Activated naive CD8-positive, alpha-beta T cell treated with anti-CD3 and anti-CD28 coated beads, Interleukin-2, amount 10 ng/mL, durations not matched to agents 7 days and 5 days (primary cell): ENCODE results near the gene MANBA. TPM values are rescaled to one million over a fixed set of nuclear protein-coding genes. Genes with fewer than 3 reads are reported as not detected.
A peak's percentile ranks its signal among the peaks of the same experiment; 100 is the strongest.

Experiments
- ATAC-seq: fragments of 150-1000 bp; cut with Tn5 transposase; one replicate; pipeline ENCODE4 v1.10.0; 2021; ENCODE audit warnings: low read depth, moderate library complexity
- POLR2A ChIA-PET: fragments of 350-600 bp; sonication (Branson Sonifier 250); formaldehyde crosslinking; loops from one replicate; lab custom pipeline; 2021; ENCODE audit warnings: antibody characterized with exemption; lab: Charles Lee
- DNase-seq: peaks from one replicate; pipeline ENCODE4 v3.0.0; 2021
- H3K27ac Mint-ChIP-seq: one replicate; pipeline ENCODE4 v1.8.0; 2022; ENCODE audit warnings: mild to moderate bottlenecking, mixed read lengths
- H3K27me3 Mint-ChIP-seq: one replicate; pipeline ENCODE4 v1.8.0; 2022; ENCODE audit warnings: mild to moderate bottlenecking, moderate library complexity, mixed read lengths
- H3K36me3 Mint-ChIP-seq: one replicate; pipeline ENCODE4 v1.8.0; 2021; ENCODE audit warnings: mild to moderate bottlenecking, mixed read lengths
- H3K4me1 Mint-ChIP-seq: one replicate; pipeline ENCODE4 v1.8.0; 2021; ENCODE audit warnings: mixed read lengths
- H3K4me3 Mint-ChIP-seq: one replicate; pipeline ENCODE4 v1.8.0; 2022; ENCODE audit warnings: mild to moderate bottlenecking, moderate library complexity, mixed read lengths
- H3K9me3 Mint-ChIP-seq: one replicate; pipeline ENCODE4 v1.8.0; 2021; ENCODE audit warnings: mixed read lengths
- total RNA-seq, 2 experiments: library from RNA; stranded (reverse); gene quantifications; one replicate each; pipeline ENCODE4 v1.2.3, GENCODE V29; 2021

MANBA gene
- total RNA-seq, 2 experiments from 2014 or later = 23.8 to 27.2 TPM

DNA sequence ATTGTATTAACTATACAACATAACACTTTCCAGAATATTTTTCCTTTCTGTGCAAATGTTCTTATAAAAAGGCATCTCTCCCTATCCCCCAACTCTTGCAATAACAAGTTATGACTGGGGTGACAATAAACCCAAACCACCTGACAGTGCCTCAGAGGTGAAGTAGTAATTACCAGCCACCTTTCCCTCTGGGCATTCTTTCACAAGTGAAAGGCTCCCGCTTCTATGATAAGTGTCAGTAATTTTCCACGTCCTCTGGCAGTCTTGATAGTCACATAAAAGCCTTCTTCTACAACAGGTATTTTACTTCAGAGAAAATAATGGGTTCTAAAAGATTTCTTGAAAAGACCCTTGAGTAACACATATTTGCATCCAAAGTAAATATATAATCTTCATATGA, 82.7 kb downstream of the MANBA start:
- Mint-ChIP-seq H3K27me3 (no peaks in the 10 kb centered on the region), H3K4me3 (no peak overlapping the region), H3K9me3 (no peaks in the 10 kb centered on the region), H3K4me1 (no peaks in the 10 kb centered on the region), H3K27ac (no peak overlapping the region), H3K36me3 (peaks cover 6% of the 10 kb centered on the region)
- POLR2A ChIA-PET = no interaction called here
- ATAC-seq = no peak
- DNase-seq = no peak

DNA sequence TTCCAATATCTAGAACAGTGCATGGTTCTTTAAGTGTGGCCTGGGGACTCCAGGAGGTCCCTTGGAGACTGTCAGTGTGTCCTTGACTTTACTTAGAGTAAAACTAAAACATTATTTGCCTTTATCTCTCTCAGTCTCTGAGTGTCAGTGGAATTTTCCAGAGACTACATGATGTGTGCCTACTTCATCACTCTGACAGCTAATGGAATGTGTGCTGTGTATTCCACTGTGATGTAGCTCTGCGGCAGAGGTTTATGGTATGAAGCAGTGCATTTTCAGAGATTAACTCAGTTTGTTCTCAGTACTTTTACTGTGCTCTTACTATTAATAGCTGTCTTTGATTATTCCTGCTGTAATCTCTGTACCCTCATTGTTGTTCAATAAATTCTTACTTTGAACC, 85.6 kb downstream of the MANBA start:
- Mint-ChIP-seq H3K9me3 (no peaks in the 10 kb centered on the region), H3K4me3 (no peak overlapping the region), H3K27me3 (no peaks in the 10 kb centered on the region), H3K4me1 (no peaks in the 10 kb centered on the region), H3K27ac (no peak overlapping the region), H3K36me3 (peaks cover 6% of the 10 kb centered on the region)
- POLR2A ChIA-PET = no interaction called here
- ATAC-seq (no peak), DNase-seq (no peak)

DNA sequence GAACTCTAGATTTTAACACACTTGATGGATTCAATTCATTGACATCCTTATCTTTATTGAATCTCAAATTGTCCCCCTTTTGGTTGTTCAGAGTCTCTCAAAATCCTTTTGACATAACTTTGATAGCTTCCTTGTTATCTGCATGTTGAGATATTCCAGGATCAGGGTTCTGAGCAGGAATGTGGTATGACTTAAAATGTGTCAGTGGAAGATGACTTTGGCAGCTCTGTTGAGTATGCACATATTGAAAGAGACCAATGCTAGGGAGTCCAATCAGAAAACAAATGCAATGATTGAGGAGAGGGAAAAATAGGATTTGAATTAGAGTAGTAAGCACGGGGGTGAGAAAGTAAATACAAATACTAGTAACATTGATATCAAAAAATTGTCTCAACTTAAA, 93.8 kb downstream of the MANBA start:
- Mint-ChIP-seq H3K4me3 (no peak overlapping the region), H3K4me1 (peaks cover 1% of the 10 kb centered on the region), H3K27me3 (no peaks in the 10 kb centered on the region), H3K27ac (no peak overlapping the region), H3K9me3 (no peaks in the 10 kb centered on the region), H3K36me3 (peaks cover 30% of the 10 kb centered on the region)
- POLR2A ChIA-PET = no interaction called here
- no peak for DNase-seq
- no peak for ATAC-seq

DNA sequence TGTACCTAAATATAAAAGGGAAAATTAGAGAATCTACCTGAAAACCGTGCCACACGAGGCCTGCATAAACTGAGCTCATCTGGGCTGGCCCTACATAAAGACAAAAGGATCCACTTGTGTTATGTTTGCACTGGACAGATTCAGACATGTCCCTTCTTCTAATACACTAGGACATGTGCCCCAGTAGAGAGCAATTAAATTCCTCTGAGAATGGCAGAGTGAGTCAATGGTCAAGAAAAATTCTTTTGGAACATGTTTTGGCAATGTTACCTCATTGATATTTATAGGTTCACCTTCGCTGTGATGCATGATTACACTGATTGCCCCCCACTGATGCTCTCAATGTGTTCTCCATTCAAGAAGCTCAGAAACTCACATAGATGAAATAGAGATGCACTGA, 95.2 kb downstream of the MANBA start:
- no peaks in the 10 kb centered on the region for H3K9me3 Mint-ChIP-seq
- POLR2A ChIA-PET = no interaction called here
- no peak overlapping the region for H3K4me3 Mint-ChIP-seq
- peaks cover 31% of the 10 kb centered on the region for H3K36me3 Mint-ChIP-seq
- peaks cover 1% of the 10 kb centered on the region for H3K4me1 Mint-ChIP-seq
- H3K27me3 Mint-ChIP-seq = no peaks in the 10 kb centered on the region
- DNase-seq (no peak), ATAC-seq (no peak)
- no peak overlapping the region for H3K27ac Mint-ChIP-seq

DNA sequence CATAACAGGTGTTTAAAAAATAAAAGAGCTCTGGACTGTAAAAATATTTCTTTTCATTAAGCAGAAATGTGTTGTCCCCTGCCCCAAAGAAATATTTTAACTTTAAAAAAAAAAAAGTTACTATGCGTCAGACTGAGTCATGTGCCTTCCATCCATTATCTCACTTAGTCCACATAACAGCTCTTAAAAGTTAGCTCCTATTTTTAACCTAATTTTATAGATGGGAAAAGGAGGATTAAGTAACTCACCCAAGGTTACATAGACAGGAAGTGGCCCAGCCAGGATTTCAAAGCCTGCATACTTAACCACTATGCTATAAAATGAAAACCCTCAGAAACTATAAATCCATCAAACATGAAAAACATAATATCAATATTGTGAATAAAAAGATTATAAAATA, 97.7 kb downstream of the MANBA start:
- Mint-ChIP-seq H3K4me3 (no peak overlapping the region), H3K27me3 (no peaks in the 10 kb centered on the region), H3K9me3 (no peaks in the 10 kb centered on the region), H3K36me3 (peaks cover 29% of the 10 kb centered on the region), H3K27ac (no peak overlapping the region), H3K4me1 (peaks cover 1% of the 10 kb centered on the region)
- DNase-seq (no peak), ATAC-seq (no peak)
- POLR2A ChIA-PET = no interaction called here

DNA sequence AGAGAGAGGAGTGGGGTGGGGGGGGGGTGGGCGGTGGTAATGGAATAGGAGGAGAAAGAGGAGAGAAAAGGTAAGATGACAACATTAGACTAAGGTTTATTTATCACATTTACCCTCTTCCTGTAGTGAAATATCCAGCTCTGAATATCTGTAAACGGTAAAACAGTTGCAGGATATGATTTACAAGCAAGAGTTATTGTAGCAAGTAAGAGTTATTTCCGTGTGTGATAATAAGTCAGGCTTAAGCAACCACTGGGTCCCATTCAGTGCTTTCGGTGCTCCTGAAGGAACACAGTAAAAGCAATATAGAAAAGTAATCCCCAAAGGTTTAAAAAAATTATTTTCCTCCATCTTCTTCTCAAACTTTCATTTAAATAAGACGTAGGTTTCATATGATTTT, 103.6 kb downstream of the MANBA start:
- ATAC-seq (no peak), DNase-seq (no peak)
- Mint-ChIP-seq H3K27me3 (no peaks in the 10 kb centered on the region), H3K27ac (no peak overlapping the region), H3K4me3 (no peak overlapping the region), H3K9me3 (no peaks in the 10 kb centered on the region), H3K36me3 (peaks cover 14% of the 10 kb centered on the region), H3K4me1 (no peaks in the 10 kb centered on the region)
- POLR2A ChIA-PET = no interaction called here

DNA sequence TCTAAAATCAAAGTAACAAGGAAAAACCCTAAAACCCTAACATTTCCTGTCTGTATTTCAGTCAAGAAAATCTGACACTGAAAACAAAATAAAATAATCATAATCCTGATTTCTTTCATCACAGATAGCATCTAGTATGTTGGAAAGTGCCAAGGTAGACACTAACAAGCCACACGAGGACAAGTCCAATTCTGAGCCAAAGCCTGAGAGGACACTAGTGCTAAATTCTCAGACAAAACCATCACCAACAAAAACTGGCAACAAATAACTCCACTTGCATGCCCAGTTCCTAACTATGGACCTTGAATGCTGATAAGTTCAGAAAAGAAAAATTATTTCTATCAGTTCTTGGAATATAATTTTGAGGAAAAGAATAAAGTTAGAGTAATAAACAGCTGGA, 113.7 kb downstream of the MANBA start:
- H3K27me3 Mint-ChIP-seq = no peaks in the 10 kb centered on the region
- no peak for DNase-seq
- H3K4me3 Mint-ChIP-seq = no peak overlapping the region
- no peak overlapping the region for H3K27ac Mint-ChIP-seq
- H3K4me1 Mint-ChIP-seq = peaks cover 8% of the 10 kb centered on the region
- H3K36me3 Mint-ChIP-seq = peaks cover 41% of the 10 kb centered on the region
- POLR2A ChIA-PET = no interaction called here
- ATAC-seq = no peak
- no peaks in the 10 kb centered on the region for H3K9me3 Mint-ChIP-seq

DNA sequence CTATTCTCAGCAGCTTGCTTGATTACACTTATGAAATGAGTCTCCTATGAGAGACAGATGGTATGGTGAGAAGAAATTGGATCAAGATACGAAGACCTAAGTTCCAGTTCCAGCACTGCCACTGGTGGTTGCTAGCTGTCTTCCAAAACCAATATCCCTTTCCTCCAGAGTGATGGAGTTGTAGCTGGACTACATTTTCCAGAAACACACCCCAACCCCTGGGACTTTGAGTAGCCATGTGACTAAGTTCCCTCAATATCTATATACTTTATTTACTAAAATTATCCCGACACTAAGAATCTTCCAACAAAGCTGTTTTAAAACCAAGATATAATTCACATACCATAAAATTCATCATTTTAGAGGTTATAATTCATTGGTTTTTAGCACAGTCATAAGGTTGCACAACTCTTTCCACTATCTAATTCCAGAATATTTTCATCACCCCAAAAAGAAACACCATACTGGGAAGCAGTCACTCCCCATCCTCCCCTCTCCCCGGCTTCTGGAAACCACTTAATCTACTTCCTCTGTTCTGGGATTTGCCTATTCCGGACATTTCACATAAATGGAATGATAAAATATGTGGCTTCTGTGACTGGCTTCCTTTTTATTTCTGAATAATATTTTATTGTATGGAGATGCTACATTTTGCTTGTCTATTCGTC, 118.0 kb downstream of the MANBA start:
- Mint-ChIP-seq H3K27ac (no peak overlapping the region), H3K4me3 (no peak overlapping the region), H3K27me3 (no peaks in the 10 kb centered on the region), H3K4me1 (peaks cover 21% of the 10 kb centered on the region), H3K36me3 (peaks cover 35% of the 10 kb centered on the region), H3K9me3 (no peaks in the 10 kb centered on the region)
- POLR2A ChIA-PET = no interaction called here
- DNase-seq = no peak
- no peak for ATAC-seq

DNA sequence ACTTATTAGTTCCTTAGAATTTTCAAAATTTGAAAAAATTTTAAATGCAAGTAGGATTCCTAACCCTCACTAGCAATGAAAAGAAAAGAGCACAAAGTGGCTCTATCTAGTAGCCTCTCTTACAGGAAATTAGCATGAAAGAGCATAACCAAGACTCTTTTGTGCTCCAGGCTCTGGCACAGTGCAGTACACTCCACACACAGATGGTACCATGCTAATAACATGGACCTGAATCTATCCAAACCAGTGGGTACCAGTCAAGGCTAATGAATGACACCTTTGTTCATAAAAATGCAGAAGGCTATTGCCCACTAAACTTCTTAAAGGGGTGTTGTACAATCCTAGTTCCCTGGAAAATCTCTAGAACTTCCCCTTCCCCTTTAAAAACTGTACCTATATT, 119.0 kb downstream of the MANBA start:
- Mint-ChIP-seq H3K36me3 (peaks cover 41% of the 10 kb centered on the region), H3K4me1 (peaks cover 18% of the 10 kb centered on the region)
- POLR2A ChIA-PET = no interaction called here

DNA sequence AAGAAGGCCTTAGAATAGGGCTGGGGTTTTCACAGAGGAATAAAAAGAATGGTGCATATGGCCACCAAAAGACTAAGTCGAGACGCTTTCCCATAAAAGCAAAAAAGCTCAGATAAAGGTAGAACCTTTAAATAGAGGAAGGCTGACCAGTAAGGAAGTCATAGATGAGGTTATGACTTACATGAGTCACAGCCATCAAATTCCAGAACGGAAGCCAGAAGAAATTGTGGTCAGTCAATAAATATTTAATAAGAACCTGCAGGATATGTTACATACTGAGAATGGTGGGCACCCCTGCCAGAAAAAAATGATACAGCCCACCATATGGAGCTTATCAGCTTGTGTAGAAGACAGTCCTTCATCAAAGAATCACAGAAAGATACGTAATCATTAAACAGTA, 120.1 kb downstream of the MANBA start:
- Mint-ChIP-seq H3K27ac (no peak overlapping the region), H3K4me3 (no peak overlapping the region), H3K4me1 (peaks cover 14% of the 10 kb centered on the region), H3K27me3 (no peaks in the 10 kb centered on the region), H3K36me3 (peaks cover 36% of the 10 kb centered on the region), H3K9me3 (no peaks in the 10 kb centered on the region)
- ATAC-seq (no peak), DNase-seq (no peak)
- POLR2A ChIA-PET = interaction anchor here (0.8 kb wide), 1 partner anchor 121 kb away, joined by 3 read pairs; no protein-coding TSS in a partner anchor

More for the DNA sequence above, 119.0 kb downstream of the MANBA start:
- no peaks in the 10 kb centered on the region for H3K27me3 Mint-ChIP-seq
- ATAC-seq = no peak
- no peak overlapping the region for H3K27ac Mint-ChIP-seq
- H3K9me3 Mint-ChIP-seq = no peaks in the 10 kb centered on the region
- DNase-seq = no peak
- no peak overlapping the region for H3K4me3 Mint-ChIP-seq

DNA sequence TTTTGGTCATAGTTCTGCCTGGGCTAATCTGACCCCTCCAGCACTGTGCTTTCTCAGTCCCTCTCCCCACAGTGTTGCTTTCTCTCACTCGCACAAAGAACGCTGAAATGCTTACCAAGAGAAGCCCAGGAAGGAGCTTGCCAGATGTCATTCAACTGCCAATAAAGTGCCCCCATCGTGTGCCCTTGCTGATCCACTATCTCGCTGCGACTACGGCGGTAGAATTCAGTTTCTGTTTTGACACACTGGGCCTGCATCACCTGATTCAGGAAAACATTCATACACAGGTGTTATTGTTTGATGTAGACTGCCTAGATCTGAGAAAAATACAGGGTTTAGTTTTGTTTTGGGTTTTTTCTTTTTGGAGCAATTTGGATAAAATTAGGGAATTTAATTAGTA, 121.2 kb downstream of the MANBA start:
- Mint-ChIP-seq H3K4me1 (peaks cover 14% of the 10 kb centered on the region), H3K4me3 (peak overlapping the region; percentile 81), H3K27me3 (no peaks in the 10 kb centered on the region), H3K27ac (peak overlapping the region; percentile 84), H3K36me3 (peaks cover 33% of the 10 kb centered on the region), H3K9me3 (no peaks in the 10 kb centered on the region)
- DNase-seq (no peak), ATAC-seq (peak; percentile 77)
- POLR2A ChIA-PET = interaction anchor here (0.6 to 0.8 kb wide), 2 partner anchors 55 to 122 kb away, joined by 3 read pairs; no protein-coding TSS in a partner anchor

DNA sequence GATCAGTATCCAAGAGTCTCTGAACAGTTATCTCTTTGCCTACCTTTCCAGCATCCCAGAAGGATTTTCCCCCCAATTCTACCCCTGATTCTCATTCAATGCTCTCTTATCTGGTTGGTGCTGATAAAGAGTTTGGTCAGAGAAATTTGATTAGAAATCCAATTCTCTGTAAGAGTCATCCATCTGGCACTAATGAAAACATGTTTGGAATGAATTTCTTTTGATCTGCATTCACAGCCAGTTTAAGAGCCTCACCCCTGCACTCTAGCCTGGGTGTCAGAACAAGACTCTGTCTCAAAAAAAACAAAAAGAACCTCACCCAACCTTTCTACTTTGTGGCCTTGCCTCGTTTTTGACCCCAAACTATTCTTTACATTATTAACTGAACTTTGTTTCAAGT, 122.1 kb downstream of the MANBA start:
- Mint-ChIP-seq H3K27me3 (no peaks in the 10 kb centered on the region), H3K4me1 (peaks cover 14% of the 10 kb centered on the region), H3K4me3 (no peak overlapping the region), H3K36me3 (peaks cover 29% of the 10 kb centered on the region), H3K9me3 (no peaks in the 10 kb centered on the region), H3K27ac (no peak overlapping the region)
- ATAC-seq (no peak), DNase-seq (no peak)
- POLR2A ChIA-PET = no interaction called here

DNA sequence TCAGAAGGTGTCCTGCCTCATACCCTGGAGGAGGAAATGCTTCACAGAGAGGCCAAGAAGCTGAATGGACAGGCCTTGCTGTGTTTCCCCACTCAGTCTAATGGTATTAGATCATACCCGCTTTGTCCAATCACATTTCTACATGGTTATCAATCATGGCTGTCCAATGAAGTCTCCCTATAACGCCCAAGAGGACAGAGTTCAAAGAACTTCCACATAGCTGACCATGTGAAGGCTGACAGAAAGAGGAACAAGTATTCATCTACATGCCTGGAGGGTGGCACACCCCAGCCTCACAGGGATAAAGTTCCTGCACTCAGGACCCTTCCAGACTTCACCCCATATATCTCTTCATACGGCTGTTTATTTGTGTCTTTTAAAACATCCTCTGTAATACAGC, 123.4 kb downstream of the MANBA start:
- Mint-ChIP-seq H3K4me3 (no peak overlapping the region), H3K9me3 (no peaks in the 10 kb centered on the region), H3K4me1 (peaks cover 14% of the 10 kb centered on the region), H3K27ac (no peak overlapping the region), H3K27me3 (no peaks in the 10 kb centered on the region), H3K36me3 (peaks cover 29% of the 10 kb centered on the region)
- POLR2A ChIA-PET = no interaction called here
- ATAC-seq (no peak), DNase-seq (no peak)

DNA sequence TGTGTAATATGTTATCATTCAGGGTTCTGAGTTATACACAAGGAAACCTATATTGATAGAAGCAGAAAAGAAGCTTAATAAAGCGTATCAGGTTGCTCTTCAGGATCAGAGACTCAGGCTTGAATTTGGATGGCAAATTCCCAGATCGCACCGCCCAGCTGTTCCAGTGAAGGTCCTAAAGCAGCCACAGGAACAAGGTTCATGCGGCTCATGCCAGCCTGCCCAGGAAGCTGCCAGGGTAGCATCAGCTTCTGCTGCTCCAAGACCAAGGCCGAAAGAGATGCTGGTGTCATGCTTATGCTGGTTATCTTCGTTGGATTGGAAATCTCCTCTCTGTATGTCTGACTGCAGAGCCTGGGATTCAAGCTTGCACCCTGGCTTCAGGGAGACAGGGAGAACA, 127.7 kb downstream of the MANBA start:
- POLR2A ChIA-PET = interaction anchor here (1.2 kb wide), 1 partner anchor 13 kb away, joined by 3 read pairs; no protein-coding TSS in a partner anchor
- no peak overlapping the region for H3K4me3 Mint-ChIP-seq
- H3K27ac Mint-ChIP-seq = no peak overlapping the region
- no peak for ATAC-seq
- H3K36me3 Mint-ChIP-seq = peaks cover 30% of the 10 kb centered on the region
- H3K9me3 Mint-ChIP-seq = no peaks in the 10 kb centered on the region
- peaks cover 30% of the 10 kb centered on the region for H3K4me1 Mint-ChIP-seq
- DNase-seq = no peak
- no peaks in the 10 kb centered on the region for H3K27me3 Mint-ChIP-seq
